ENCODE results near the gene POLR1F. TPM values are rescaled to one million over a fixed set of nuclear protein-coding genes. Genes with fewer than 3 reads are reported as not detected.

Gene POLR1F
- total RNA-seq, 2 donors from 2014 or later, result 13.0 to 13.6 TPM

DNA sequence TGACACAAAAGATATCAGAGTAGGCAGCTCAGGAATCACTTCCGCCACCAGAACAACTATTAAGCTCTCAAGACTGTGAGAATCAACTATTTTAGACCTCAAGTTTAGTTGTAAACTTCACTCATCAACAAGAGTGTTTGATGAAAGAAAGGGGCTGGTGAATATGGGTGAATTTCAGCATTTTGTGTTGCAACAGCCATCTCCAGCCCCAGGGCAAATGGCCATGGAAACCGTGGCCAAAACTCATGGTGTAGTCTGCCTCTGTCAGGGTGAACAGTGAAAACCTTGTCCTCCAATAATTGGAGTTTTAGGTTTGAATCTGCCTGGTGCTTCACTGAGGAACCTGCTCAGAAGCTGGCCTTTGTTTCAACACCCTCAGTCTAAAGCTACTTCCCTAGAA, 60.0 kb downstream of the POLR1F start:
- Histone ChIP-seq H3K36me3 (no peaks in the 10 kb centered on the region), H3K9me3 (no peaks in the 10 kb centered on the region), H3K4me3 (no peak overlapping the region), H3K27me3 (replicated peaks; ENCODE audit: insufficient read depth) (no peaks in the 10 kb centered on the region), H3K4me1 (replicated peaks) (no peaks in the 10 kb centered on the region), H3K27ac (no peak overlapping the region)
- intact Hi-C loops (cut with DNase I), result no loop called here
- DNase-seq (ENCODE audit: low spot score), result no peak
- 74% methylated on average over 2 of the region's 2 CpGs for WGBS
- TF ChIP-seq, protein P1, sequence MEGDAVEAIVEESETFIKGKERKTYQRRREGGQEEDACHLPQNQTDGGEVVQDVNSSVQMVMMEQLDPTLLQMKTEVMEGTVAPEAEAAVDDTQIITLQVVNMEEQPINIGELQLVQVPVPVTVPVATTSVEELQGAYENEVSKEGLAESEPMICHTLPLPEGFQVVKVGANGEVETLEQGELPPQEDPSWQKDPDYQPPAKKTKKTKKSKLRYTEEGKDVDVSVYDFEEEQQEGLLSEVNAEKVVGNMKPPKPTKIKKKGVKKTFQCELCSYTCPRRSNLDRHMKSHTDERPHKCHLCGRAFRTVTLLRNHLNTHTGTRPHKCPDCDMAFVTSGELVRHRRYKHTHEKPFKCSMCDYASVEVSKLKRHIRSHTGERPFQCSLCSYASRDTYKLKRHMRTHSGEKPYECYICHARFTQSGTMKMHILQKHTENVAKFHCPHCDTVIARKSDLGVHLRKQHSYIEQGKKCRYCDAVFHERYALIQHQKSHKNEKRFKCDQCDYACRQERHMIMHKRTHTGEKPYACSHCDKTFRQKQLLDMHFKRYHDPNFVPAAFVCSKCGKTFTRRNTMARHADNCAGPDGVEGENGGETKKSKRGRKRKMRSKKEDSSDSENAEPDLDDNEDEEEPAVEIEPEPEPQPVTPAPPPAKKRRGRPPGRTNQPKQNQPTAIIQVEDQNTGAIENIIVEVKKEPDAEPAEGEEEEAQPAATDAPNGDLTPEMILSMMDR (IDR thresholded peaks at IDR 0.05), result no peak
- TF ChIP-seq POLR2AphosphoS5 (IDR thresholded peaks at IDR 0.05), result no peak

Small RNA genes within 50 kb of the gene (microRNA-seq; reads per million reads assigned to microRNA genes)
- not detected for gene MIR3146

Small RNA genes within 50 kb of the gene (small RNA-seq; reads per million reads assigned to genes)
- gene MIR3146, result 0 reads per million in 2 donors

Other genes starting within 250 kb of the POLR1F start
- not detected for gene TMEM196, start 64.6 kb upstream of the POLR1F start, total RNA-seq